Keratinocyte (primary cell): ENCODE data around the gene USP38. TPM values are rescaled to one million over a fixed set of nuclear protein-coding genes. Genes with fewer than 3 reads are reported as not detected.

ENCODE experiments used
- polyA plus RNA-seq, 5 experiments: library from polyadenylated mRNA; depleted of rRNA in 3 of 5; stranded (reverse) in 3 of 5; stranded (forward) in 1 of 5; unstranded in 1 of 5; fragments of >200 nt; gene quantifications; 1 replicate in 1 of 5; 2 replicates in 3 of 5; 3 replicates in 1 of 5; pipeline versions ENCODE4 v1.2.1 to v1.2.3, GENCODE V29; 2011 to 2012; ENCODE audit warnings: missing spikeins in 2 of 5, low read depth in 1 of 5, low replicate concordance in 1 of 5

The USP38 gene
- polyA plus RNA-seq, 1 donor (not counting 4 experiments of a cell fraction or from before 2014, with no cell fraction given) = 12.8 TPM

Other genes starting within 250 kb of the USP38 start
- gene GAB1, start 152.0 kb downstream of the USP38 start, polyA plus RNA-seq = 10.0 to 11.0 TPM (median 10.1 TPM) in 3 replicates